Ishikawa (cell line): ENCODE results near the gene CAB39.

ENCODE experiments used
- CREB1 ChIP-seq: IDR thresholded peaks from 2 replicates; pipeline ENCODE4 v1.6.1; 2012; ENCODE audit warnings: low read depth
- EGR1 ChIP-seq: IDR thresholded peaks from 2 replicates; pipeline ENCODE4 v1.6.1; 2012
- TF ChIP-seq, protein P1 (sequence below): IDR thresholded peaks from 2 replicates; pipeline ENCODE4 v1.6.1; 2012; ENCODE audit warnings: low read depth, mild to moderate bottlenecking
- TF ChIP-seq, protein P2 (sequence below): IDR thresholded peaks from 2 replicates; pipeline ENCODE4 v1.6.1; 2012

- TF ChIP-seq CREB1 = no peak
- TF ChIP-seq, protein P1, sequence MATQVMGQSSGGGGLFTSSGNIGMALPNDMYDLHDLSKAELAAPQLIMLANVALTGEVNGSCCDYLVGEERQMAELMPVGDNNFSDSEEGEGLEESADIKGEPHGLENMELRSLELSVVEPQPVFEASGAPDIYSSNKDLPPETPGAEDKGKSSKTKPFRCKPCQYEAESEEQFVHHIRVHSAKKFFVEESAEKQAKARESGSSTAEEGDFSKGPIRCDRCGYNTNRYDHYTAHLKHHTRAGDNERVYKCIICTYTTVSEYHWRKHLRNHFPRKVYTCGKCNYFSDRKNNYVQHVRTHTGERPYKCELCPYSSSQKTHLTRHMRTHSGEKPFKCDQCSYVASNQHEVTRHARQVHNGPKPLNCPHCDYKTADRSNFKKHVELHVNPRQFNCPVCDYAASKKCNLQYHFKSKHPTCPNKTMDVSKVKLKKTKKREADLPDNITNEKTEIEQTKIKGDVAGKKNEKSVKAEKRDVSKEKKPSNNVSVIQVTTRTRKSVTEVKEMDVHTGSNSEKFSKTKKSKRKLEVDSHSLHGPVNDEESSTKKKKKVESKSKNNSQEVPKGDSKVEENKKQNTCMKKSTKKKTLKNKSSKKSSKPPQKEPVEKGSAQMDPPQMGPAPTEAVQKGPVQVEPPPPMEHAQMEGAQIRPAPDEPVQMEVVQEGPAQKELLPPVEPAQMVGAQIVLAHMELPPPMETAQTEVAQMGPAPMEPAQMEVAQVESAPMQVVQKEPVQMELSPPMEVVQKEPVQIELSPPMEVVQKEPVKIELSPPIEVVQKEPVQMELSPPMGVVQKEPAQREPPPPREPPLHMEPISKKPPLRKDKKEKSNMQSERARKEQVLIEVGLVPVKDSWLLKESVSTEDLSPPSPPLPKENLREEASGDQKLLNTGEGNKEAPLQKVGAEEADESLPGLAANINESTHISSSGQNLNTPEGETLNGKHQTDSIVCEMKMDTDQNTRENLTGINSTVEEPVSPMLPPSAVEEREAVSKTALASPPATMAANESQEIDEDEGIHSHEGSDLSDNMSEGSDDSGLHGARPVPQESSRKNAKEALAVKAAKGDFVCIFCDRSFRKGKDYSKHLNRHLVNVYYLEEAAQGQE = no peak
- TF ChIP-seq, protein P2, sequence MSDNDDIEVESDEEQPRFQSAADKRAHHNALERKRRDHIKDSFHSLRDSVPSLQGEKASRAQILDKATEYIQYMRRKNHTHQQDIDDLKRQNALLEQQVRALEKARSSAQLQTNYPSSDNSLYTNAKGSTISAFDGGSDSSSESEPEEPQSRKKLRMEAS = no peak
- no peak for TF ChIP-seq EGR1
Measured at GRCh38 chr2:230819433-230819832, 106.8 kb downstream of the CAB39 start.
